Activated CD4-positive, CD25-positive, alpha-beta regulatory T cell treated with anti-CD3 and anti-CD28 coated beads, Interleukin-2, amount 50 U/mL, for 16 hours (primary cell): ENCODE measurements around the gene TAS2R19.

Experiments
- DNase-seq: peaks from one replicate; pipeline ENCODE4 v3.0.0-alpha.2; 2020; ENCODE audit warnings: low read depth, low spot score

Gene TAS2R19

DNA sequence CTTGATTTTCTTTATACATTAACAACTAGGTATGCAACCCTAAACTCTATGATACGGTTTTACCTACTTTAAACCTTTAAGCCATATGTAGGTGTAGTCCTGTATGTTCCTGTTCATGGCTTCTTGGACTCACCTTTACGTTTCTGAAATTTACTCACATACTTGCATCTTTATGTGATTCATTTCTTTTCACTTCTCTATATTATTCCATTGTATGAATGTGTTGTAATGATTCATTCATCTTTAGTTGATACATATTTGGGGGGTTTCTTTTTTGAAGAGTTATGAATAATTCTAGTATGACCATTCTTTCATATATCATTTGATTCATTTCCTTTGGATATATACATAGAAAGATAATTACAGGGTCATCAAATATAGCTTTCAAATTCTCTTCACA is 33.3 kb downstream of the TAS2R19 start:
- no peak for DNase-seq

DNA sequence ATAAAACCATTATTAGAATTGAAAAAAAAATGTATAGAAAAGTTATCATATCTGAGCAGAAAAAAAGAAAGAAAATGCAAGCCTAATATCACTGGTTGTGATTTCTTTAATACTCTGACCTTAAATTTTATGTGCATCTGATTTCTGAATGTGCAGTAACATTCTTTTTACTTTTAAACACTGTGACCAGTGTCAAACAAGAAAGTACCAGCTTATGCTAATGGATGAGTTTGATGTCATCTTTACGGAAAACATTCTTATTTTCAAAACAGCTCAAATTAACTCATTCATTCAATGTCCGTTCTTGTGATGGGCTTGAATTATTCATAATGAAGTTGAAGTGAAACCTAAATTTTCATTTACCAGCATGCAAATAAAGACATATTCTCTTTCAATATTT is 35.6 kb downstream of the TAS2R19 start, which contains the start of gene TAS2R50:
Gene TAS2R50, minus strand, starts transcription at position 101 of the 400 bp plus-strand sequence. Its CDS starts 52 bp downstream, at position 49.
- DNase-seq = no peak

DNA sequence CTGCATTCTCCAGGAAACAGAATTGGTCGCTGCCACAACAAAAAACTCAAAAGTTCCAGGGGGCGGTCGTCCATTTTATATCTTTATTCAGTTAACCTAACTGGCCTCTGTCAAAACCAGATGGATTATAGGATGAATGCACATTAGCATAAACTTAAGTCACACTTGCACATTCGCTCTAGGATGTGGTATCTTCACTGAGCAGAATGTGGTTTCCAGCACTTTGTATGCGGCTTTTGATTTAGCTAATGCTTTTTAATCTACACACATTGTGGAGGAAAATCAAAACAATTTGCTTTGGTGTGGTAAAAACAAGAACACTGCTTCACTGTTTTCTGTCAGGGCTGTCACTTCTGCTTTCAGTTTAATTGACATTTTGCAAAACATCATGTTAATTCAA is 40.2 kb downstream of the TAS2R19 start:
- DNase-seq = no peak

DNA sequence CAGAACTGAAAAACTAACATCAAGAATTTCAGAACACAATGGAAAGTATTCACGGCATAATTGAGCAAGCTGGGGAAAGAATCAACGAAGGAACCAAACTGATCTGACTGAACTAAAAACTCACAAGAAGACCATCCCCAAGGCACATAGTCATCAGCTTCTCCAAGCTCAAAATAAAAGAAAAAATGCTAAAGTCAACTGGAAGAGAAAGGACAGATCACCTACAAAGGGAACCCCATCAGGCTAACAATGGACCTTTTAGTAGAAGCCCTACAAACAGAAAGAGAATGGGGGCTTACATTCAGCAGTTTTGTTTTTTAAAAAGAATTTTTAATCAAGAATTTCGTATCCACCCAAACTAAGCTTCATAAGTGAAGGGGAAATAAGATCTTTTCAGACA is 47.5 kb downstream of the TAS2R19 start:
- no peak for DNase-seq
